H1 (cell line): ENCODE results near the gene ZCCHC3.

Experiments
- CBX5 ChIP-seq: fragments of 300-800, 300-1000 bp; sonication (generic); IDR thresholded peaks from 2 replicates; pipeline ENCODE4 v1.7.1; 2016; ENCODE audit warnings: antibody characterized with exemption, low read length, low read depth
- CBX8 ChIP-seq: fragments of 300-800, 300-1000 bp; sonication (generic); IDR thresholded peaks from 2 replicates; pipeline ENCODE4 v1.7.1; 2016; ENCODE audit warnings: low read depth, low read length, borderline replicate concordance
- EP300 ChIP-seq, 2 experiments: IDR thresholded peaks; 1 replicate in 1 of 2; 2 replicates in 1 of 2; pipeline ENCODE4 v1.6.1; 2011 to 2012; ENCODE audit warnings: low read depth in 2 of 2, low read length in 2 of 2, mild to moderate bottlenecking in 2 of 2, borderline replicate concordance in 1 of 2, inconsistent platforms in 1 of 2, moderate library complexity in 1 of 2
- GABPA ChIP-seq: IDR thresholded peaks from 2 replicates; pipeline ENCODE4 v1.6.1; 2011; ENCODE audit warnings: mild to moderate bottlenecking, low read length, moderate library complexity, borderline replicate concordance; ENCODE audit not compliant: insufficient read depth
- HDAC2 ChIP-seq, 2 experiments: fragments of 300-600 bp in 1 of 2; sonication (generic) in 1 of 2; IDR thresholded peaks; 2 replicates each; pipeline ENCODE4 v1.6.1; 2011 to 2012; ENCODE audit warnings: low read depth in 2 of 2, low read length in 2 of 2, mild to moderate bottlenecking in 2 of 2, moderate library complexity in 2 of 2, borderline replicate concordance in 1 of 2, inconsistent platforms in 1 of 2
- JUN ChIP-seq: IDR thresholded peaks from 2 replicates; pipeline ENCODE4 v1.6.1; 2011; ENCODE audit warnings: low read depth, mild to moderate bottlenecking, improper control_type of control experiment, low read length
- POLR2A ChIP-seq, 2 experiments: IDR thresholded peaks; 1 replicate in 1 of 2; 2 replicates in 1 of 2; pipeline ENCODE4 v1.6.1; 2011; ENCODE audit warnings: low read depth in 2 of 2, low read length in 2 of 2, mild to moderate bottlenecking in 2 of 2; ENCODE audit errors: control extremely low read depth in 1 of 2
- POLR2AphosphoS5 ChIP-seq: IDR thresholded peaks from 2 replicates; pipeline ENCODE4 v1.6.1; 2011; ENCODE audit warnings: low read depth, low read length
- TF ChIP-seq, protein P1 (sequence below), 3 experiments: IDR thresholded peaks; 1 replicate in 2 of 3; 2 replicates in 1 of 3; pipeline versions ENCODE4 v1.5.1 to v1.6.1; 2011; ENCODE audit warnings: low read length in 3 of 3, mild to moderate bottlenecking in 3 of 3, inconsistent platforms in 2 of 3, low read depth in 1 of 3, moderate library complexity in 1 of 3; ENCODE audit not compliant: insufficient read depth in 1 of 3; ENCODE audit errors: control extremely low read depth in 1 of 3

DNA sequence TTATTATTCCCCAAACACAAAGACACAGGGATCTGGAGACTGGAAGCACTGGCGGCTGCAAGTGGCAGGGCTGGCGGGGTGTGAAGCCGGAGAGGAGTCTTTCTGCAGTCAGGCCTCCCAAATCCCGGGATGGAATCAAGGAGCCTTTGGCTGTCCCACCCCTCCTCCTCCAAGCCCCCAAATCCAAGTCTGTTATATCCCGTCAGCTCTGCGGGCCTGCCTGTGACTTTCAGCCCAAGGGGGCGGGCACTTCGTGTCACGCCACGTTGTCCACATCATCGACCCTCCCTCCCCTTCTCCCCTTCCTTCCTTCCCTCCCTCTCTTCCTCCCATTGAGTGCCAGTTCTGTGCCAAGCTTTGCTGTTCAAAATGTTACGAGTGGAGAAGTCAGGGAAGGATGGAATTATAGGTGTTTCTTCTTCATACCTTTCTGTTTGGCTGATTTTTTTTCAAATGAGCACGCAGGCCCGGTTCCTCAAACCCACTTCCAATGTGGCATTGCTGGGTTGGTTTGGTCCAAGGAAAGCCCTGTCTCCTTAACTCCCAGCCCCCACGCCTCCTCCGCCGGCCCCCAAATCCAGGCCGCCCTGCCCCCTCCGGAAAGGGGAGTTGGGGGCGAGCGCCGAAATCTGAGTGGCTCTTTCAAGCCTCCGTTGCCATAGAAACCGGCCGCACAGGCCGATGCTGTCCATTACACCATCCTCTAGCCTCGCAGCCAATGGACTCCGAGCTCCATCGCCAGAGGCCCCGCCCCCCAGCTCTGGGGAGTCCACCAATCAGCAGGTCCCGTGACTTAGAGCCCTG is 12.7 kb downstream of the ZCCHC3 start:
- TF ChIP-seq POLR2A (IDR thresholded peaks at IDR 0.05; ENCODE audit: control extremely low read depth in 1 of 2, low read depth in 2 of 2, low read length in 2 of 2) (peak; percentile 54 to 77), EP300 (IDR thresholded peaks at IDR 0.05; ENCODE audit: borderline replicate concordance in 1 of 2, low read depth in 2 of 2, low read length in 2 of 2) (no peak), GABPA (no peak), POLR2AphosphoS5 (no peak; the same call in 1 of the 2 replicates), JUN (no peak), CBX5 (no peak), CBX8 (no peak), HDAC2 (IDR thresholded peaks at IDR 0.05; ENCODE audit: borderline replicate concordance in 1 of 2, low read depth in 2 of 2, low read length in 2 of 2) (peak in 1 of 2 experiments; percentile 72; a peak in 1 of 4 replicates)
- TF ChIP-seq, protein P1, sequence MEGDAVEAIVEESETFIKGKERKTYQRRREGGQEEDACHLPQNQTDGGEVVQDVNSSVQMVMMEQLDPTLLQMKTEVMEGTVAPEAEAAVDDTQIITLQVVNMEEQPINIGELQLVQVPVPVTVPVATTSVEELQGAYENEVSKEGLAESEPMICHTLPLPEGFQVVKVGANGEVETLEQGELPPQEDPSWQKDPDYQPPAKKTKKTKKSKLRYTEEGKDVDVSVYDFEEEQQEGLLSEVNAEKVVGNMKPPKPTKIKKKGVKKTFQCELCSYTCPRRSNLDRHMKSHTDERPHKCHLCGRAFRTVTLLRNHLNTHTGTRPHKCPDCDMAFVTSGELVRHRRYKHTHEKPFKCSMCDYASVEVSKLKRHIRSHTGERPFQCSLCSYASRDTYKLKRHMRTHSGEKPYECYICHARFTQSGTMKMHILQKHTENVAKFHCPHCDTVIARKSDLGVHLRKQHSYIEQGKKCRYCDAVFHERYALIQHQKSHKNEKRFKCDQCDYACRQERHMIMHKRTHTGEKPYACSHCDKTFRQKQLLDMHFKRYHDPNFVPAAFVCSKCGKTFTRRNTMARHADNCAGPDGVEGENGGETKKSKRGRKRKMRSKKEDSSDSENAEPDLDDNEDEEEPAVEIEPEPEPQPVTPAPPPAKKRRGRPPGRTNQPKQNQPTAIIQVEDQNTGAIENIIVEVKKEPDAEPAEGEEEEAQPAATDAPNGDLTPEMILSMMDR (IDR thresholded peaks at IDR 0.05; ENCODE audit: control extremely low read depth in 1 of 3, insufficient read depth in 1 of 3, low read depth in 1 of 3, low read length in 3 of 3), result no peak
